HL-60 (cell line): ENCODE results near the gene CACNA1C.

Experiments used
- DNase-seq, 2 experiments: peaks; one replicate each; pipeline ENCODE4 v3.0.0-alpha.2; 2010 to 2020; ENCODE audit warnings: low read depth in 1 of 2, low spot score in 1 of 2
- H3K27ac ChIP-seq: fragments of 250-450 bp; sonication (Bioruptor Pico); replicated peaks from 2 replicates; pipeline ENCODE4 v1.5.1; 2020; ENCODE audit warnings: mild to moderate bottlenecking, moderate library complexity
- H3K27me3 ChIP-seq: fragments of 250-450 bp; sonication (Bioruptor Pico); 2 replicates; pipeline ENCODE4 v1.5.1; 2021; ENCODE audit warnings: mild to moderate bottlenecking, moderate library complexity; ENCODE audit not compliant: insufficient read depth, poor library complexity, severe bottlenecking
- H3K4me3 ChIP-seq: replicated peaks from 2 replicates; pipeline ENCODE4 v1.5.1; 2011; ENCODE audit warnings: mild to moderate bottlenecking, control low read depth, low read length; ENCODE audit not compliant: insufficient read depth
- GABPA ChIP-seq: IDR thresholded peaks from 2 replicates; pipeline ENCODE4 v1.6.1; 2012; ENCODE audit warnings: low read depth
- POLR2AphosphoS5 ChIP-seq: IDR thresholded peaks from 2 replicates; pipeline ENCODE4 v1.6.1; 2012; ENCODE audit warnings: low read depth
- SPI1 ChIP-seq: IDR thresholded peaks from 2 replicates; pipeline ENCODE4 v1.6.1; 2012; ENCODE audit warnings: low read depth, mild to moderate bottlenecking, borderline replicate concordance
- TF ChIP-seq, protein P1 (sequence below): IDR thresholded peaks from 2 replicates; pipeline ENCODE4 v1.6.1; 2012; ENCODE audit warnings: low read depth; ENCODE audit not compliant: insufficient replicate concordance
- TF ChIP-seq, protein P2 (sequence below): IDR thresholded peaks from one replicate; pipeline ENCODE4 v1.5.1; 2011; ENCODE audit warnings: low read length, control low read depth, inconsistent platforms; ENCODE audit not compliant: insufficient read depth

Gene CACNA1C

DNA sequence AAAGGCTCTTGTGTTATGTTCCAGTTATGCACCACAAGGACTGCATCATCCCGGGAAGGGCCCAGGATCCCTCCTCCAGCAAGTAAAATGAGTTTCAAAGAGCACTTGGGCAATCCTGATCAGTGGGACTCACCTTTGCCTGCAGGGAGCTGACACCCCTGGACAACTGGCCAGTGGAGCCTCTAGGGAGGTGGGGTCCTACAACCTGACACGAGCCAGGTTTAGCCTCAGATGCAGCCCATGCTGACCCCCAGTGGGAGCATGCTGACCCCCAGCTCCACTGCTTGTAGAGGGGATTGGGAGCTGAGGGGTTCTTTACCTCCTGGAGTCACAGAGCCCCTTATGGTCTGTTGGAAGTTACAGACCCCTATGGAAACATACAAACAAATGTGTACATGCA lies 365.8 kb downstream of the CACNA1C start:
- DNase-seq: no peak
- no peak overlapping the region for H3K4me3 ChIP-seq
- H3K27me3 ChIP-seq: no peaks in the 10 kb centered on the region
- no peak for TF ChIP-seq SPI1
- no peak for TF ChIP-seq POLR2AphosphoS5
- TF ChIP-seq, protein P1, sequence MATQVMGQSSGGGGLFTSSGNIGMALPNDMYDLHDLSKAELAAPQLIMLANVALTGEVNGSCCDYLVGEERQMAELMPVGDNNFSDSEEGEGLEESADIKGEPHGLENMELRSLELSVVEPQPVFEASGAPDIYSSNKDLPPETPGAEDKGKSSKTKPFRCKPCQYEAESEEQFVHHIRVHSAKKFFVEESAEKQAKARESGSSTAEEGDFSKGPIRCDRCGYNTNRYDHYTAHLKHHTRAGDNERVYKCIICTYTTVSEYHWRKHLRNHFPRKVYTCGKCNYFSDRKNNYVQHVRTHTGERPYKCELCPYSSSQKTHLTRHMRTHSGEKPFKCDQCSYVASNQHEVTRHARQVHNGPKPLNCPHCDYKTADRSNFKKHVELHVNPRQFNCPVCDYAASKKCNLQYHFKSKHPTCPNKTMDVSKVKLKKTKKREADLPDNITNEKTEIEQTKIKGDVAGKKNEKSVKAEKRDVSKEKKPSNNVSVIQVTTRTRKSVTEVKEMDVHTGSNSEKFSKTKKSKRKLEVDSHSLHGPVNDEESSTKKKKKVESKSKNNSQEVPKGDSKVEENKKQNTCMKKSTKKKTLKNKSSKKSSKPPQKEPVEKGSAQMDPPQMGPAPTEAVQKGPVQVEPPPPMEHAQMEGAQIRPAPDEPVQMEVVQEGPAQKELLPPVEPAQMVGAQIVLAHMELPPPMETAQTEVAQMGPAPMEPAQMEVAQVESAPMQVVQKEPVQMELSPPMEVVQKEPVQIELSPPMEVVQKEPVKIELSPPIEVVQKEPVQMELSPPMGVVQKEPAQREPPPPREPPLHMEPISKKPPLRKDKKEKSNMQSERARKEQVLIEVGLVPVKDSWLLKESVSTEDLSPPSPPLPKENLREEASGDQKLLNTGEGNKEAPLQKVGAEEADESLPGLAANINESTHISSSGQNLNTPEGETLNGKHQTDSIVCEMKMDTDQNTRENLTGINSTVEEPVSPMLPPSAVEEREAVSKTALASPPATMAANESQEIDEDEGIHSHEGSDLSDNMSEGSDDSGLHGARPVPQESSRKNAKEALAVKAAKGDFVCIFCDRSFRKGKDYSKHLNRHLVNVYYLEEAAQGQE: no peak
- TF ChIP-seq, protein P2, sequence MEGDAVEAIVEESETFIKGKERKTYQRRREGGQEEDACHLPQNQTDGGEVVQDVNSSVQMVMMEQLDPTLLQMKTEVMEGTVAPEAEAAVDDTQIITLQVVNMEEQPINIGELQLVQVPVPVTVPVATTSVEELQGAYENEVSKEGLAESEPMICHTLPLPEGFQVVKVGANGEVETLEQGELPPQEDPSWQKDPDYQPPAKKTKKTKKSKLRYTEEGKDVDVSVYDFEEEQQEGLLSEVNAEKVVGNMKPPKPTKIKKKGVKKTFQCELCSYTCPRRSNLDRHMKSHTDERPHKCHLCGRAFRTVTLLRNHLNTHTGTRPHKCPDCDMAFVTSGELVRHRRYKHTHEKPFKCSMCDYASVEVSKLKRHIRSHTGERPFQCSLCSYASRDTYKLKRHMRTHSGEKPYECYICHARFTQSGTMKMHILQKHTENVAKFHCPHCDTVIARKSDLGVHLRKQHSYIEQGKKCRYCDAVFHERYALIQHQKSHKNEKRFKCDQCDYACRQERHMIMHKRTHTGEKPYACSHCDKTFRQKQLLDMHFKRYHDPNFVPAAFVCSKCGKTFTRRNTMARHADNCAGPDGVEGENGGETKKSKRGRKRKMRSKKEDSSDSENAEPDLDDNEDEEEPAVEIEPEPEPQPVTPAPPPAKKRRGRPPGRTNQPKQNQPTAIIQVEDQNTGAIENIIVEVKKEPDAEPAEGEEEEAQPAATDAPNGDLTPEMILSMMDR: no peak
- H3K27ac ChIP-seq: no peak overlapping the region

DNA sequence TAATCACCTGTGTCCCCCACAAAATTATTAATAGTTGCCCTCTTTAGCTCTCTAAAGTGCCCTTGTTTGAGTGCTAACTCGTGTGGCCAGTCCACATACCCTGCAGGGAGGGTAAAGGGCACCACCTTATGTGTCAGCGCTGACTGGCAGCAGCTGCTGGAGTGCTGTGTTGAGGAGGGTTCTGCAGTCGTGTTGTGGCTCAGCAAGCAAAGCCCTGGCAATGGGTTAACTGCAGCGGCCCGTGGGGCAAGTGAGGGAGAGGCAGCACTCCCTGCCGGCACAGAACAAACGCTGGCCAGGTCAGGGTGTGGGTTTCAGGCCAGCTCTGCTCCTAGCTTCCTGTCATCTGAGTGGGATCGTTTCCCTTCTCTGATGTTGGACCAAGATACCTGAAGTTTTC lies 369.8 kb downstream of the CACNA1C start:
- TF ChIP-seq GABPA: no peak
- no peak for TF ChIP-seq POLR2AphosphoS5
- TF ChIP-seq SPI1: no peak
- Histone ChIP-seq H3K27me3 (no peaks in the 10 kb centered on the region), H3K4me3 (no peak overlapping the region), H3K27ac (no peak overlapping the region)
- DNase-seq: no peak

DNA sequence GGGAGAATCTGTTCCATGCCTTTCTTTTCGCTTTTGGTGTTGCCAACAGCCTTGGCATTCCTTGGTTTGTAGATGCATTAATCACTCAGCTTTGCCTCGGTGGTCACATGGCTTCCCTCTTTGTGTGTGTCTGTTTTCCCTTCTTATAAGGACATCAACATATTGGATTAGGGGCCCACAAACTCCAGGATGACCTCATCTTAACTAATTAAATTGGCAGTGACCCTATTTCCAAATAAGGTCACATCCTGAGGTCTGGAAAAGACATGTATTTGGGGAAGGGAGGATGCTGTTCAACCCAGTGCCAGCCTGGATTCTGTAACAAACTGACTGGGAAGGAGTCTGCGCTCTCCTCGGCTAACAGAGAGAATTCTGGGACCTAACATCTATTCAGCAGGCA lies 376.2 kb downstream of the CACNA1C start:
- Histone ChIP-seq H3K27ac (no peak overlapping the region), H3K4me3 (no peak overlapping the region), H3K27me3 (no peaks in the 10 kb centered on the region)
- TF ChIP-seq SPI1 (no peak), POLR2AphosphoS5 (no peak), GABPA (no peak)
- TF ChIP-seq, protein P2: no peak
- TF ChIP-seq, protein P1: no peak
- no peak for DNase-seq

DNA sequence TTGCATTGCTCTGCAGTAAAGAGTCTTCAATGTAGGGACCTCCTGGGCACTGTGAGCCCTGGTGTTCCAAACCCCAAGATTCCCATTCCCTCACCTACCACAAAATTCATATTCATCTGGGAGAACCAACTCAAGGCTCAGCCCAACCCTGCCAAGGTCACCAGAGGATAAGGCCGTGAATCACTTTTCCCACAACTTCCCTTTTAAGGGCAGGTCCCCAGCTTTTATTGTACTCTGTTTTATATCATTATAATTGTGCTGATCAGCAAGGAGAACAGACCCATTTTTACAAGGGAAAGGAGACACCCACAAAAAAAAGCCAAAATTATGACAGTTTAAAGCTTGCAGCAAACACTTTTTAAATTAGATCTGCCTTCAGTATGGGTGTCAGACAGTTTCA lies 379.0 kb downstream of the CACNA1C start:
- Histone ChIP-seq H3K27ac (no peak overlapping the region), H3K4me3 (no peak overlapping the region), H3K27me3 (no peaks in the 10 kb centered on the region)
- peak in 1 of 2 experiments; percentile 9 for DNase-seq
- TF ChIP-seq SPI1 (no peak), POLR2AphosphoS5 (no peak), GABPA (no peak)
- TF ChIP-seq, protein P2: no peak
- TF ChIP-seq, protein P1: no peak
